ENCODE results near the gene KRT76.

GRCh38 chr12:52769354-52769753, 7.8 kb downstream of the KRT76 start:
- TF ChIP-seq REST (IDR thresholded peaks at IDR 0.05; ENCODE audit: low read depth) (no peak), CEBPB (IDR thresholded peaks at IDR 0.05) (no peak), CREB1 (IDR thresholded peaks at IDR 0.05; ENCODE audit: low read depth) (no peak), NFIC (IDR thresholded peaks at IDR 0.05) (no peak), TAF1 (IDR thresholded peaks at IDR 0.05; ENCODE audit: low read depth) (no peak), EGR1 (IDR thresholded peaks at IDR 0.05) (no peak), MAX (IDR thresholded peaks at IDR 0.05) (no peak), RAD21 (IDR thresholded peaks at IDR 0.05; ENCODE audit: low read depth) (no peak), ZBTB7A (IDR thresholded peaks at IDR 0.05; ENCODE audit: low read depth) (no peak), FOXM1 (IDR thresholded peaks at IDR 0.05; ENCODE audit: borderline replicate concordance, low read depth) (no peak)
